GM12891 (cell line): ENCODE results near the gene ACTR6.

ENCODE experiments used
- PAX5 ChIP-seq: IDR thresholded peaks from 2 replicates; pipeline ENCODE4 v1.6.1; 2011; ENCODE audit warnings: low read length, moderate library complexity, mild to moderate bottlenecking; ENCODE audit not compliant: insufficient read depth, severe bottlenecking
- POLR2A ChIP-seq: IDR thresholded peaks from 2 replicates; pipeline ENCODE4 v1.6.1; 2011; ENCODE audit warnings: low read depth, low read length, control low read depth
- POLR2AphosphoS5 ChIP-seq: IDR thresholded peaks from 2 replicates; pipeline ENCODE4 v1.6.1; 2011; ENCODE audit warnings: low read depth, low read length, control low read depth

- TF ChIP-seq POLR2A = no peak
- no peak for TF ChIP-seq POLR2AphosphoS5
- TF ChIP-seq PAX5 = no peak
Measured at GRCh38 chr12:100234591-100235304, 34.1 kb downstream of the ACTR6 start.
